T-helper 2 cell (primary cell): ENCODE measurements around the gene SHISA3.

Experiments
- DNase-seq, 5 experiments: peaks; one replicate each; pipeline versions ENCODE4 v3.0.0 to v3.0.0-alpha.2; 2012 to 2022

Gene SHISA3

GRCh38 chr4:42392436-42392835 lies 4.9 kb upstream of the SHISA3 start:
- DNase-seq: no peak

- no peak for DNase-seq
Measured at GRCh38 chr4:42395595-42395994, 1.7 kb upstream of the SHISA3 start.

DNA sequence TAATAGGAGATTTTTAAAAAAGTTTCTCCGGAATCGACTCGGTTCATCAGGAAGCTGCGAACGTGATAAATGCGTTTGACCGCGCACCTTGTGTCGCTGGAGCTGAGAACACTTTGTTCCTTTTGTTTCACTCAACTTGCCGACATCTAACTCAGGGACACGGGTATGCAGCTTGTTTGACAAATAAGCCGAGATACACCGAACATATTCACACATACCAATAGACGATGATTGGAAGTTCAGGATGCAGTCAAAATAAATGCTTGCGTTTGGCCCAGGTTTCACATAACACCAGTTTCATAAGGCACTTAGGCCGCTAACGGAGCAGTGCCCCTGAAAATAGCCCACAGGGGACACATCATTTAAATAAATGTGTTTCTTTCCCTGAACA lies 932 bp upstream of the SHISA3 start:
- DNase-seq: no peak

DNA sequence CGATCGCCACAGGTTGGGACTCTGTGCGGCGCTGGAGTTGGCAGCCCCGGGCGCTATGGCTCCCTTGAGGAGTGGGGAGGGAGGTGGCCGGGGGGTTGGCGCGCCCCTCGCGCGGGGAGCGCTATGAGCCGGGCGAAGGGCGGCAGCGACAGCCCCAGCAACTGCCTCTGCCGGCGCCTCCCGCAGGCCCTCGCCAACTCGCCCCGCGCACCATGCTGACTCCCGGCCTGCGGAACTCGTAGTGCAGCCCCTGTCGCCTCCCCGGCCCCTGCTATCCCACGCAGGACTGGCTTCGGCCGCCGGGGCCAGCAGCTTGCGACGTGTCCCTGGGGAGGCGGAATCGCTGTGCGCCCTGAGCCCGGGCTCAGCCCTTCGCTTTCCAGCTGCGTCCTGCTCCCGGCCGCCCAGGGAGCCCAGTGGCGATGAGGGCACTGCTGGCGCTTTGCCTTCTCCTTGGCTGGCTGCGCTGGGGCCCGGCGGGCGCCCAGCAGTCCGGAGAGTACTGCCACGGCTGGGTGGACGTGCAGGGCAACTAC lies 415 bp downstream of the SHISA3 start:
- peak in 1 of 5 experiments; percentile 35 for DNase-seq

- peak in 1 of 5 experiments; percentile 64 for DNase-seq
Measured at GRCh38 chr4:42398171-42398870, 1.0 kb downstream of the SHISA3 start.

DNA sequence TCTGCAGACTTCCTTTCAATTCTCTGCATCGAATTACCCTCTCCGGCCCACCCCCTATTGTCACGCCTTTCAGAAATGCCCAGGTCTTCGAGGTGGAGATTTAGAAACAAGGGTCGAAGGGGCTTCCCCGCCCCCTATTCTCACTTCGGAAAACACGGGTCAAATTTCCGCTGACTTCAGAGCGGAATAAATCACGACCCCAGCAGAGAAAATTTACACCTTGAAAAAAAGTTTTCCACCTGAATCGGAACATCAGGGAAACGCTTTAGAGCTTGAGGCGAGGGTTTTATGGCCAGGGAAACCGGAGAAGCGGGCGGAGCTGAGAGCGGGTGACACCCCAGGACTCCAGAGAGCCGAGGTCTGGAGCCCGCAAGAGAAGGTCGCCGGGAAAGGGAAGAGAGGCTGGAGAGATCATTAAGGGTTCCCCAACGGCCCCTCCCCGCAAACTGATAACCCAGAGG lies 1.6 kb downstream of the SHISA3 start:
- no peak for DNase-seq

- DNase-seq: peak in 1 of 5 experiments; percentile 19
Measured at GRCh38 chr4:42399393-42399792, 2.1 kb downstream of the SHISA3 start.

- no peak for DNase-seq
Measured at GRCh38 chr4:42401171-42401570, 3.9 kb downstream of the SHISA3 start.

DNA sequence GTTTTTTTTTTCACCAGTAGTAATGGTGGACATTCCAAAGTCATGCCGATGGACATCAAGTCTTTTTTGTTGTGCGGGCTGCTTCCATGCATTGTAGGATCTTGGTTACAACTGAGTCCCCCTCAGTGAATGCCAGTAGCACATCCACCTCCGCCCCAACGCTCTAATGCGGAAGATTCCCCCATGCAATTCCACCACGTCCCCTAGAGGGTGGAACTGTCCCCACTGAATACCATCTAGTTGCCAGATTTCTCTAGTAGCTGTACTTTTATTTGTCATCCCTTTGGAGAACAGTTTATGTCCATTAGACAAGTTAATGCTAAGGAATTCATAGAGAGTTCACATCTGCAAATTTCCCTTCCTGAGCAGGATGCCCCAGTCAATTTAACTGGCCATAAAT lies 6.7 kb downstream of the SHISA3 start:
- no peak for DNase-seq

- no peak for DNase-seq
Measured at GRCh38 chr4:42410446-42410845, 13.2 kb downstream of the SHISA3 start.

- no peak for DNase-seq
Measured at GRCh38 chr4:42411803-42412202, 14.5 kb downstream of the SHISA3 start.

GRCh38 chr4:42412251-42412650 lies 15.0 kb downstream of the SHISA3 start:
- DNase-seq: no peak

GRCh38 chr4:42415281-42415680 lies 18.0 kb downstream of the SHISA3 start:
- no peak for DNase-seq

DNA sequence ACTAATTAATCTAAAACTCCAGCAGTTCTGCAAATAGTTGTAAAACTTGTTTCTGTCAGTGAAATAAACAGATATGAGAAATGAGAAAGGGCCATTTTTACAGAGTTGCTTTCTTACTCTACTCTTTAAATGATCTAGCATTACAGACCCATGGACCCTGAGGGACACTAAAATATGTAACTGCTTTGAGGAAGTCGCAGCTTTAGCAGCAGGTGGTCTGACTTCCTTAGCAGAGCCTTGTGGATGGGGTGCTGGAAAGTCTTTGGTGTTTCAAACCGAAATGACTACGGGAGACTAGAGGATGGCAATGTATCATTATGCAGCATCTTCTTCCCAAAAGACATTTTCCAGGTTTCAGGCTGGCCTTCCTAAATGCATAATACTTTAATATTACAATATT lies 18.7 kb downstream of the SHISA3 start:
- no peak for DNase-seq

- DNase-seq: no peak
Measured at GRCh38 chr4:42417550-42417949, 20.3 kb downstream of the SHISA3 start.

- no peak for DNase-seq
Measured at GRCh38 chr4:42420140-42420539, 22.9 kb downstream of the SHISA3 start.

- no peak for DNase-seq
Measured at GRCh38 chr4:42425146-42426065, 28.1 kb downstream of the SHISA3 start.

DNA sequence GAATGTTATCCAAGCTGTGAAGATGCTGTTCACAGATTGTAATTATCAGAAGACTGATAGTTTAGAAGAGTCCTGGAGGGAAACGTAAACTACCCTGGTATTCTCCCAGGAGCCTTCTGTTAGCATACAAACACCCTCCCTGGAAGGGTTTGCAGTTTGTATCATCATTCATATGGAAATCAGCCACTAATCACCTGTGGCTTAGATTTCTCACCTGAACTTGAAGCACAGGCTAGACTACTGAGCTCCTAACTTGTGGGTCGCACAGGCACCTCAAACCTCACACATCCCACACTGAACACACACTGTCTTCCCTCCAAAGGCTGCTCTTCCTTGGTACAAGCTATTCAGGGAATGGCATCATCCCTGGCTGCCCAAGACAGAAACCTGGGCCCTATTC lies 30.7 kb downstream of the SHISA3 start:
- DNase-seq: no peak

DNA sequence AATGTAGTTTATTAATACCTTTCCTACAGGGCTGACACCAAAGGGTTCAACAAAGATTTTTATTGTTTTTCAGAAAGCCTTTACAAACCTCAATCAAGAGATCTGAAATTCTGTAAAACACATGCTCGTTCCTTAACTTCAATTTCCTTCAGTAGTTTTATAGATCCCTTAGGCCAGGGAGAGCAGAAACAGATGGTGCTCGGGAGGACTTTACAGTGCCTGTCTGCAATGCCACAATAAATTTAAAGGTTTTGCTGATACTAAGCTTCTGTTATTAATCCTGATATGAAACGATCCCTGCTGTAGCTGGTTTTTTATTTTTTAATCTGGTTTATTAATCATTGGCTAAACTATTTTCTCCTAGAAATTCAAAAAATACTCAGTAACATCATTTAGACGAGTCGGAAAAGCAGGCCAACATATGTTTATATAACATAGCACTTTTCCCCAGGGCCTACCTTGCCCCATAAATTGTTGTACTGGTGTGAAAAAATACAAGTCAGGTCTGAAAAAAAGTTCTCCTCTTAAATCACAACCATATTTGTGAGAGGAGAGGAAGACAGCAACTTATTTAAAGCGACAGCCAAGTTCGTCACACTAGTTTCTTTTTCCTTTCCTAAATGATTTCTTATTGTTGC lies 39.8 kb downstream of the SHISA3 start:
- DNase-seq: no peak

DNA sequence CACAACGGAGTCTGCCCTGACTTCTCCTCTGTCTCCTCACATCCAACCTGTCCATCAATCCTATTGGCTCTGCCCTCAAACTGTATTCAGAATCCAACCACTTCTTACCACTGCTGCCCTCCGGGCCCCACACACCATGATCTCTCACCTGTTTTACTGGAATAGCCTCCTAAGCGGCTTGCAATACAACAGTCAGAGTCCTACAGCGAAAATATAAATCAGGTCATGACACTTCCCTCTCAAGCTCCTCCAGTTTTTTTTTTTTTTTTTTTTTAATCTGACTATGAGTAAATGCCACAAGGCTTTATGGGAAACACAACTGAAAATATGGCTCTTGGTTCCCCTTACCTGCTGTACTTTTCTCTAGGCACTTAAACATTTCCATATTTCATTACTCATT lies 42.8 kb downstream of the SHISA3 start:
- DNase-seq: no peak

DNA sequence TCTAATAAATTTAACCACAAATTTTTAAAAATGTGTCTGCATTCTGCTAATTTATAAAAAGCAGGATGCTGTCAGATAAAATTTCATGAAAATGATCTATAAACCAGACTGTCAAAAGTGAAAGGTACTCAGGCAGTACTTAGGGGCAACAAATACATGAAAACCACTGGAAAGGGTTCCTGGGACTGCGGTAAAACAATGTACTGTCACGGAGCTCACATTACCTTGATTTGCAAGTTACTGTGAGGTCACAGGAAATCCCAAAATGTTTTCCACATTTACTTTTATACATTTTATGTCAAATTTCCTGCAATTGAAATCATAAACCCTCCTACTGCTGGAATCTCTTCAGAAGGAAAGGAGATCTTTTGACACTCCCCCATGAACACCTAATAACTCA lies 45.3 kb downstream of the SHISA3 start:
- no peak for DNase-seq

GRCh38 chr4:42445038-42445437 lies 47.8 kb downstream of the SHISA3 start:
- peak in 1 of 5 experiments; percentile 70 for DNase-seq

DNA sequence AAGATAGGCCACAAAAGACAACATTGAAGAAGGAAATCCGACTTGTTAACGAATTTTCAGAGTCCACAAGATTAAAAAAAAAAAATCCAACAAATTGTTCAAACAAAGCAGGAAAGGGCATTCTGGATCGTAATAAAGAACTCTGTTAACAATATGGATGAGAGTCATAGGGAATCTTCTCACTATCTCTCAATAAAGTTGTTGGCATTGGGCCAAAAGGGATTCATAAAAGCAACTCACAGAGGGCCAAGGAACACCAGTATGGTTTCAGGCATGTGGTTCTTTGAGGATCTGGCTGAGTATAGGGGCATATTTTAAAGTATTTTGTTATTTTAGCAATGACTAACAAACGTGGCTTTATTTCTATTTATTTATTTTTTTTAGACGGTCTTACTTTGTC lies 49.5 kb downstream of the SHISA3 start:
- DNase-seq: no peak
